GM21381 (cell line): Measurements from ENCODE around the gene HOXA10.

ENCODE experiments used
- ATAC-seq: cut with Tn5 transposase; IDR thresholded peaks from one replicate; pipeline ENCODE4 v1.9.1; 2021; ENCODE audit warnings: mild to moderate bottlenecking, moderate library complexity; ENCODE audit not compliant: unreplicated experiment

Gene HOXA10

GRCh38 chr7:27157702-27158431 lies 16.3 kb downstream of the HOXA10 start:
- no peak for ATAC-seq

GRCh38 chr7:27156916-27157701 lies 17.0 kb downstream of the HOXA10 start:
- ATAC-seq = no peak

DNA sequence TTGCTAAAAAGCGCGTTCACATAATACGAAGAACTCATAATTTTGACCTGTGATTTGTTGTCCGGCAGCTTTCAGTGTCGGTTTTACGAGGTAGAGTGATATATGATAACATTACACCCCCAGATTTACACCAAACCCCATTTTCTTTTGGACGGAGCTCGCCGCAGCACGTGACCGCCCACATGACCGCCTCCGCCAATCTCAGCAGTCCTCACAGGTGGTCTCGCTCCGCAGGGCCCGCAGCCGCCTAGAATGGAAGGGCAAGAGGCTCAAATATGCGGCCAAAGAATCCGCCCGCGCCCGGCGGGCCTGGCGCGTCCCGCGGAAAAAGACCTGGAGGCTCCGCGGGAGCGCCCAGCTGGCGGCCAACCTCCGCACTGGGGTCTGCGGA lies 17.6 kb downstream of the HOXA10 start, which contains the start of gene HOXA7:
HOXA7 (minus strand) TSS at position 168 of the 391 bp plus-strand sequence; CDS start at position 38, 130 bp downstream.
- ATAC-seq = no peak

GRCh38 chr7:27155816-27156507 lies 18.2 kb downstream of the HOXA10 start:
- no peak for ATAC-seq

- ATAC-seq = no peak
Measured at GRCh38 chr7:27154901-27155815, 19.0 kb downstream of the HOXA10 start.

GRCh38 chr7:27154369-27154768 lies 19.8 kb downstream of the HOXA10 start:
- no peak for ATAC-seq

DNA sequence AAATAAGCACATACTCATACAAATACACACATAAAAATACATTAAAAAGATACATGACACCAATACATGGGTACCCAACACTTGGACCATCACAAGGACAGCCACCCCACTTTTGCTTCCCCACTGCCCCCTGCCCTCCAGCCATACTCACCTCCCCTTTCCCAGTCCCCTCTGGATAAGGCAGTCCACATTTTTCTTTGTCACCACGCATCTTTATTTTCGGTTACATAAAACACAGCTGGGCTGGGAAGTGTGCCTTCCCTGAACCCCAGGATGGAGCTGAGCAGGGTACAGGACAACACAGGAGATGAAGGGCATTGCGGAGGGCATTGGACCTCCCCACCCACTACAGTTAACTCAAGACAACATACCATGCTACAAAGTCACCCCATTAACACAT lies 20.6 kb downstream of the HOXA10 start:
- no peak for ATAC-seq

- no peak for ATAC-seq
Measured at GRCh38 chr7:27152816-27153442, 21.2 kb downstream of the HOXA10 start.

DNA sequence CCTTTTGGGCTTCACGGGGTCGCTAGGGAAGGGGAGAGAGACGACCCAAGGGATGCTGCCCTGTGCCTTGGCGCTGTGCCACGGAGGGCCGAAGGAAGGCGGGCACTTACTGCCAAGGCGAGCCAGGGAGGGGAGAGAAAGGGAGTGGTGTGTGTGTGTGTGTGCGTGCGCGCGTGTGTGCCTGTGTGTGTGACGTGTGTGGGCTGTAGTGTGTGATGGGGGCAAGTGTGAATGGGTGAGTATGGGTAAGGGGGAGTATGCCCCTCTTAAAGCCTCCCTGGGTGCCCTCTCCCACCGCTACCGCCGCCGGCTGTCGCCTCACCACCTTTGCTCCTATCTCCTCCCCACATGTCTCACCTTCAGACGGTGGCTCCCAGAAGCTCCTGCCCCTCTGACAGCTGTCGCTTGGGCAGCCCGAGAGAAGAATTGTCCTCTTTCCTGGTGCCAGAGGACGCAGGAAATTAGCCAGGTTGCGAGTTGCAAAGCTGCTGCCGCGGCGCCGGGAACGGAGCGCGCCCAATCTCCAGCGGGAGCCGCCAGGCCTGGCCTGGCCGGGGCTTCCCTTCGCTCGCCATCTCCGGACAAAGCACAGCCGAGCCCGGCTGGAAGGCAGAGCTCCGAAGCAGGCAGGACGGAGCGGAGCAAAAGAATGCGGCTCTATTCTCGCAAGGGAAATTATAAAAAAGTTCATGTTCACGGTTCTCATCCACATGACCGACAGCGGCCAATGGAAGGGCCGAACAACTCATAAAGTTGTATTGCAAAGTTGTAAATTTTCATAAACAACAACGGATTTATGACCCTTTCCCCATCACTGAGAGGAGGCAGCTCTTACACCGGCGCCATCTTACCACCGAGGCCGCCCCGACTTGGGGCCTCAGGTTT lies 21.9 kb downstream of the HOXA10 start, which contains the start of gene HOXA3:
HOXA3 (minus strand) TSS at position 653 of the 885 bp plus-strand sequence. CDS start 41,943 bp downstream, outside the sequence.
- no peak for ATAC-seq

DNA sequence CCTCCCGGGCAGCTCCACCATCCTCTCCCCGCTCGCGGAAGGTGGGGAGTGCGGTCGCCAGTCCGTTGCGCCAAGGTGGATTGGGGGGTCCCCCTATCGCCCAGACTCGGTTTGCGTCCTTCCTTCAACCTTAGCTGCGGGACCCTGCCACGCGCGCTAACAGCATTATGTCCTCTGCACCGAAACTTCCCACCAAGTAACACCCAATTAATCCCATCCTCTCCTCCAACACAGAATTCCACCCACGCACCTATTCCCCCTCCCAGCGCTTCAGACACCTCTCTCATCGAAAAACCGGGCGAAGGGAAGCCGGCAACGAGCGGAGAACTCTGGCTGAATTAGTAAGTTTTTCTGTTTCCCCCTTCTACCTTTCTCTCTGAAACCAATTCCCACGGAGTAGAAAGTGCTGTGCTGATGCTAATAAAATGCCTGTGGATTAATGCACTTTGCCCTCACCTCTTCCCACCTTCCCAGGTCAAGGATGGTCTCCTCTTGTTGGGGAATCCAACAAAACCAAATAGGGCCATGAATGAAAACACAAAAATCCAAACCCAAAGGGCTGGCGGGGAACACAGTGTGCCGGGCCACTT lies 22.7 kb downstream of the HOXA10 start:
- ATAC-seq = no peak

DNA sequence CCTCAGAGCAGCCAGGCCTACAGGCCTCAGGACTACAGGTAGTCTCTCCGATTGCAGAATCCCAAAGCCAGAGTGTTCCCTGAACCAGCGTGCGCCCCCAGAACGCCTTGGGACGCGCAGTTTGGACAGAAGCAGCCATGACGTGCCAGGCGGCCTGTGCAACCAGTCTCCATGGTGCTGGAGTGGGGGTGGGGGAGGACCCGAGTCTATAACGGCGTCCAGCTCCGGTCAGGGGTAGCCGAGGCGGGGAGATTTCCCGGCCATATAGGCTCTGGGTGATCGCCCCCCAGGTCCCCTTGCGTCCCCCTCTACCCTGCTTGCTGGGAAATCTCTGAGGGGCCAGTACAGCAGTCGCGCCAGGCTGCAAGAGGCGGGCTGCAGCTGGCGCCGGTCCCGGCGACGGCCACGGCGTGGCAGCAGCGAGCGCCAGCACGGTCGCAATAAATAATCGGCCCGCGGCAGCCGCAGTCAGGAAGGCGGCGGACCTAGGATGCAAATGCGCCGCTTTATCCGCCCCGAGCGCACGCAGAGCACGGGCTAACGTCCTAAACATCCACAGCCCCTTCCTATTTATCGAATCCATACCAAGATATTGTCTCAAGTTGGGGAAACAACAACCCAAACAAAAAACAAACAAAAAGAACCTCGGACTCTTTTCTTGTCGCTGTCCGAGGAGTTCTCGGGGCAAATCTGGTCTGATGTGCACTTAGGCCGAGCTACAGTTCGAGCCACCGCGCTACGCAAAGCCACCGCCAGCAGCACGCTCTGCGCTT lies 23.4 kb downstream of the HOXA10 start:
- peak; percentile 88 for ATAC-seq

- ATAC-seq = no peak
Measured at GRCh38 chr7:27149842-27150567, 24.1 kb downstream of the HOXA10 start.

- ATAC-seq = no peak
Measured at GRCh38 chr7:27148756-27149641, 25.1 kb downstream of the HOXA10 start.

DNA sequence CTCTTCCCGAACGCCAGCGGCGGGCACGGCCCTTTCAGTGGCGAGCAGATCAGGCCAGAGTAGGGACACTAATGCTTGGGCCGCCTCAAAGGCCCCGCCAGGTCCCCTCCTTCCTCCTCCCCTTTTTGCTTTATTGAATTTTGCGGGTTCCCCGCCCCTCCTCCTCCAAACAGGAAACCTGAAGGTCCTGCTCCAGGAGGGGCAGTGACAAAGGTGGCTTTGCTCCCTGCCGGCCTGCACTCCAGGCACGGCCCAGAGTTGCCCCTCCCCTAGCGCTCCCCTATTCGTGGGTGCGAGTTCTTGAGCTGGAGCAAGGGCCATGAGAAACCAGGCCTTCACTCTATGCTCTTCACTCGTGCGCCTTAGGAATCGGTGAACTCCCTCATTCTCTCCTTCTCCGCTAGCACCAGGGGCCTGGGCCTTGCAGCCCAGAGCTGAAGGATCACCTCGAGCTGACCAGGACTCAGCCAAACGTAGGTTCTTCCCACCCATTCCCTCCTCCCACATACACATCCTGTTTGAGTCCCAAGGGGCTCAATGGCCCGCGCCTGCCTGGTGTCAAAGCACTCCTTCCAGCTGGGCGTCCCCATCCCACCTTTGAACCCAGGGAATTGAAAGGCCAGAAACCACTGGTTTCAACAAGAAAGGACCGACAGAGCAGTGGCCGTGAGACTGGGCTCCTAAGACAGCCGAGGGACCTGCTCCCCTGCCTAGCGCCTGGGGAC lies 25.9 kb downstream of the HOXA10 start:
- no peak for ATAC-seq

DNA sequence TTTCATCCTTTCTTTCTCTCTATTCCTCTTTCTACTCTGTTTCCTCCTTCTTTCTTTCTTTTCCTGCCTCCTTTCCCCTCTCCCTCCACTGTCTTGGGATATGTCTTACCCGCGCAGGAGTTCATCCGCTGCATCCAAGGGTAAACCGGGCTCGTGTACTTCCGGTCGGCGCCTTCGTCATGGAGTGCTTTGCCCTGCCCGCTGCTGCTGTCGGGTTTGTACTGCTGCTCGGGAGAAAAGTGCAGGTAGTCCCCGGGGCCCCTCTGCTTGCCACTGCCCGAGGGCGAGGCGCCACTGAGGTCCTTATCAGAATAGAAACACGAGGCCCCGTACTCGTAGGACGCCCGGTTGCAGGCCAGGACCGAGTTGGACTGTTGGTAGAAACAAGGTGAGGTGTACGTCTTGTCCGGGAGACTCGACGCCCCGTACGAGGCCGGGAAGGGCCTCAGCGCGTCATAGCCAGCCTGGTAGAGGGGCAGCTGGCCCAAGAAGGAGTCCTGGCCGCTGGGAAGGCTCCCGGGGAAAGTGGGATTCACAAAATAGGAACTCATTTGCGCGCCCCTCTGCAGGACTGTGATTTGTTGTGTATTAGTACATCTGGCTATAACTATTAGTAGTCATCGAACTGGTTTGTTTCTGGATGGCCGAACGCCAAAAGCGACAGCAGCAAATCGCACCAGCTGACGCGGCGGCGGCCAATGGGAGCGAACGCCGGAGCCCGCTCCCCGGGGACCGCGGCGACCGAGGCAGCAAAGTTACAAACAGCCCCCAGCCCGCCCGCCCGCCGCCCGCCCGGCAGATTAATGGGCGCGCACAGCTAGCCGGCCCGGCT lies 26.7 kb downstream of the HOXA10 start, which contains the start of gene HOXA6:
HOXA6 (minus strand) TSS at position 576 of the 832 bp plus-strand sequence; CDS start at position 551, 25 bp downstream.
- ATAC-seq = no peak
